ENCODE measurements around the gene INTS11. TPM values are rescaled to one million over a fixed set of nuclear protein-coding genes. Genes with fewer than 3 reads are reported as not detected.

The INTS11 gene
- total and polyA plus RNA-seq, 2 of the 8 experiments (the other 6 are each of a cell fraction or from before 2014, with no cell fraction given), result 113 to 243 TPM

DNA sequence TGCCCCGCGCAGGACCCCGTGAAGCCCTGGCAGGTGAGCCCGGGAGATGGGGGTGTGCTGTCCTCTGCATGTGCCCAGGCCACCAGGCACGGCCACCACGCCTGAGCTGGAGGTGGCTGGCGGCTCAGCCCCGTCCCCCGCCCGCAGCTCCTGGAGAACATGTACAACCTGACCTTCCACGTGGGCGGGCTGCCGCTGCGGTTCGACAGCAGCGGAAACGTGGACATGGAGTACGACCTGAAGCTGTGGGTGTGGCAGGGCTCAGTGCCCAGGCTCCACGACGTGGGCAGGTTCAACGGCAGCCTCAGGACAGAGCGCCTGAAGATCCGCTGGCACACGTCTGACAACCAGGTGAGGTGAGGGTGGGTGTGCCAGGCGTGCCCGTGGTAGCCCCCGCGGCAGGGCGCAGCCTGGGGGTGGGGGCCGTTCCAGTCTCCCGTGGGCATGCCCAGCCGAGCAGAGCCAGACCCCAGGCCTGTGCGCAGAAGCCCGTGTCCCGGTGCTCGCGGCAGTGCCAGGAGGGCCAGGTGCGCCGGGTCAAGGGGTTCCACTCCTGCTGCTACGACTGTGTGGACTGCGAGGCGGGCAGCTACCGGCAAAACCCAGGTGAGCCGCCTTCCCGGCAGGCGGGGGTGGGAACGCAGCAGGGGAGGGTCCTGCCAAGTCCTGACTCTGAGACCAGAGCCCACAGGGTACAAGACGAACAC lies 8.5 kb upstream of the INTS11 start:
- H3K56ac ChIP-seq (replicated peaks; ENCODE audit: insufficient read length, low read depth, low read length), result no peak overlapping the region
- H3K27ac ChIP-seq (ENCODE audit: low read depth, low read length), result no peak overlapping the region
- ChIA-PET POLR2A (ENCODE audit: partially characterized antibody) (interaction anchor here (0.7 to 9.0 kb wide), 10 partner anchors 12 to 69 kb away, joined by 3 to 134 read pairs (median 3); partner anchors contain the start of gene AURKAIP1), CTCF (ENCODE audit: partially characterized antibody) (interaction anchor here (2.2 kb wide), 1 partner anchor 41 kb away, joined by 5 read pairs; no protein-coding TSS in a partner anchor)
- no peak overlapping the region for H2AK5ac ChIP-seq (ENCODE audit: low read depth, low read length)
- H4K91ac ChIP-seq (replicated peaks; ENCODE audit: insufficient read length, low read length), result no peak overlapping the region
- DNase-seq (ENCODE audit: low read depth in 1 of 2, low spot score in 2 of 2) (no peak), FAIRE-seq (no peak)
- TF ChIP-seq SP1 (IDR thresholded peaks at IDR 0.05; ENCODE audit: low read depth, low read length) (no peak), POLR2AphosphoS5 (IDR thresholded peaks at IDR 0.05; ENCODE audit: low read depth, low read length) (peak; percentile 44), EZH2 (IDR thresholded peaks at IDR 0.05; ENCODE audit: low read depth, low read length, severe bottlenecking) (no peak), MAFK (IDR thresholded peaks at IDR 0.05; ENCODE audit: low read depth, low read length) (no peak), FOSL1 (IDR thresholded peaks at IDR 0.05; ENCODE audit: insufficient read depth, low read depth, low read length) (no peak)
- no peak overlapping the region for H3K23ac ChIP-seq (ENCODE audit: insufficient read length)
- H2BK15ac ChIP-seq (ENCODE audit: low read length), result no peak overlapping the region
- peaks cover 6% of the 10 kb centered on the region; the same call in 1 of the 2 replicates for H3K79me1 ChIP-seq (ENCODE audit: low read depth, low read length)
- 91% methylated on average over 34 of the region's 48 CpGs; no CpG with 5 or more reads in 1 of the 2 experiments for WGBS, 2 experiments (ENCODE audit: extremely low coverage in 1 of 2, insufficient coverage in 1 of 2, insufficient read length in 1 of 2, insufficient replicate concordance in 2 of 2, low coverage in 1 of 2, low lambda C conversion rate in 2 of 2, missing lambda C conversion rate in 1 of 2)
- no peak overlapping the region for H3K4me2 ChIP-seq (ENCODE audit: insufficient read depth in 1 of 2, low read depth in 2 of 2, low read length in 2 of 2)
- H3K9ac ChIP-seq (replicated peaks in 1 of 4; ENCODE audit: extremely low read depth in 1 of 4, low read depth in 3 of 4, low read length in 3 of 4), result no peak overlapping the region
- peaks cover 0 to 6% of the 10 kb centered on the region in 2 experiments; a peak in 2 of 4 replicates for H3K9me3 ChIP-seq (ENCODE audit: insufficient read depth in 2 of 2, low read depth in 1 of 2, low read length in 1 of 2)
- H3K36me3 ChIP-seq (ENCODE audit: control insufficient read depth in 2 of 4, insufficient read depth in 4 of 4, low read length in 3 of 4), result peaks cover 0 to 9% (median under 1%) of the 10 kb centered on the region in 4 experiments; a peak in 3 of 8 replicates
- H2AFZ ChIP-seq (ENCODE audit: low read length), result no peak overlapping the region
- no peak overlapping the region for H2BK5ac ChIP-seq (ENCODE audit: low read depth, low read length)
- H3K14ac ChIP-seq (ENCODE audit: insufficient read length), result no peak overlapping the region
- no peak overlapping the region for H2BK120ac ChIP-seq (replicated peaks; ENCODE audit: low read depth, low read length)
- no peak overlapping the region for H4K5ac ChIP-seq (ENCODE audit: insufficient read length, low read depth, low read length)
- H3K4ac ChIP-seq (replicated peaks; ENCODE audit: insufficient read length, low read depth, low read length), result no peak overlapping the region
- H3K79me2 ChIP-seq (ENCODE audit: control insufficient read depth in 1 of 2, insufficient read depth in 2 of 2, low read length in 2 of 2), result no peaks in the 10 kb centered on the region
- H3K4me1 ChIP-seq (replicated peaks in 1 of 4; ENCODE audit: control insufficient read depth in 3 of 4, insufficient read depth in 4 of 4, low read length in 3 of 4), result no peaks in the 10 kb centered on the region; a peak in 2 of 7 replicates
- no peak overlapping the region for H2BK20ac ChIP-seq (ENCODE audit: low read length)
- H3K23me2 ChIP-seq (ENCODE audit: low read depth, low read length), result peaks cover 2% of the 10 kb centered on the region; the same call in 1 of the 2 replicates
- no peak overlapping the region for H3K4me3 ChIP-seq (ENCODE audit: extremely low read depth in 1 of 4, insufficient read depth in 2 of 4, low read depth in 3 of 4, low read length in 4 of 4)
- no peak overlapping the region for H4K8ac ChIP-seq (ENCODE audit: extremely low read depth, insufficient read depth, low read length)
- H3K18ac ChIP-seq (ENCODE audit: extremely low read depth, low read length), result no peak overlapping the region
- H4K20me1 ChIP-seq (replicated peaks in 1 of 2; ENCODE audit: control insufficient read depth in 1 of 2, insufficient read depth in 2 of 2, low read length in 2 of 2), result peaks cover 10 to 32% of the 10 kb centered on the region in 2 experiments
- no peak overlapping the region for H2BK12ac ChIP-seq (ENCODE audit: low read depth, low read length)
- H3K27me3 ChIP-seq (replicated peaks in 1 of 4; ENCODE audit: control insufficient read depth in 3 of 4, extremely low read depth in 1 of 4, insufficient read depth in 3 of 4, low read length in 3 of 4), result no peaks in the 10 kb centered on the region; a peak in 1 of 7 replicates

Measured in H1 (cell line).